ENCODE data around the gene GJC1. TPM values are rescaled to one million over a fixed set of nuclear protein-coding genes. Genes with fewer than 3 reads are reported as not detected.

The GJC1 gene
- total RNA-seq, 1 experiment from 2014 or later: 89.4 TPM

GRCh38 chr17:44780845-44781480 lies 49.1 kb downstream of the GJC1 start:
- in situ Hi-C loops (cut with HindIII; ENCODE audit: low pct_unique_long_range_greater_than_20kb, low sequenced_read_pairs) (no loop called here), intact Hi-C loops (cut with micrococcal nuclease; ENCODE audit: unreplicated experiment) (no loop called here)
- ATAC-seq (no peak), DNase-seq (ENCODE audit: low read depth, low spot score) (no peak)
- TF ChIP-seq SIN3A (IDR thresholded peaks at IDR 0.05; ENCODE audit: borderline replicate concordance, insufficient read depth, low read depth, low read length) (no peak), POLR2AphosphoS5 (IDR thresholded peaks at IDR 0.05; ENCODE audit: low read depth, low read length) (no peak), TCF7L2 (IDR thresholded peaks at IDR 0.05; ENCODE audit: low read depth, low read length) (no peak)
- TF ChIP-seq, protein P1, sequence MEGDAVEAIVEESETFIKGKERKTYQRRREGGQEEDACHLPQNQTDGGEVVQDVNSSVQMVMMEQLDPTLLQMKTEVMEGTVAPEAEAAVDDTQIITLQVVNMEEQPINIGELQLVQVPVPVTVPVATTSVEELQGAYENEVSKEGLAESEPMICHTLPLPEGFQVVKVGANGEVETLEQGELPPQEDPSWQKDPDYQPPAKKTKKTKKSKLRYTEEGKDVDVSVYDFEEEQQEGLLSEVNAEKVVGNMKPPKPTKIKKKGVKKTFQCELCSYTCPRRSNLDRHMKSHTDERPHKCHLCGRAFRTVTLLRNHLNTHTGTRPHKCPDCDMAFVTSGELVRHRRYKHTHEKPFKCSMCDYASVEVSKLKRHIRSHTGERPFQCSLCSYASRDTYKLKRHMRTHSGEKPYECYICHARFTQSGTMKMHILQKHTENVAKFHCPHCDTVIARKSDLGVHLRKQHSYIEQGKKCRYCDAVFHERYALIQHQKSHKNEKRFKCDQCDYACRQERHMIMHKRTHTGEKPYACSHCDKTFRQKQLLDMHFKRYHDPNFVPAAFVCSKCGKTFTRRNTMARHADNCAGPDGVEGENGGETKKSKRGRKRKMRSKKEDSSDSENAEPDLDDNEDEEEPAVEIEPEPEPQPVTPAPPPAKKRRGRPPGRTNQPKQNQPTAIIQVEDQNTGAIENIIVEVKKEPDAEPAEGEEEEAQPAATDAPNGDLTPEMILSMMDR (IDR thresholded peaks at IDR 0.05): no peak
- TF ChIP-seq, protein P2, sequence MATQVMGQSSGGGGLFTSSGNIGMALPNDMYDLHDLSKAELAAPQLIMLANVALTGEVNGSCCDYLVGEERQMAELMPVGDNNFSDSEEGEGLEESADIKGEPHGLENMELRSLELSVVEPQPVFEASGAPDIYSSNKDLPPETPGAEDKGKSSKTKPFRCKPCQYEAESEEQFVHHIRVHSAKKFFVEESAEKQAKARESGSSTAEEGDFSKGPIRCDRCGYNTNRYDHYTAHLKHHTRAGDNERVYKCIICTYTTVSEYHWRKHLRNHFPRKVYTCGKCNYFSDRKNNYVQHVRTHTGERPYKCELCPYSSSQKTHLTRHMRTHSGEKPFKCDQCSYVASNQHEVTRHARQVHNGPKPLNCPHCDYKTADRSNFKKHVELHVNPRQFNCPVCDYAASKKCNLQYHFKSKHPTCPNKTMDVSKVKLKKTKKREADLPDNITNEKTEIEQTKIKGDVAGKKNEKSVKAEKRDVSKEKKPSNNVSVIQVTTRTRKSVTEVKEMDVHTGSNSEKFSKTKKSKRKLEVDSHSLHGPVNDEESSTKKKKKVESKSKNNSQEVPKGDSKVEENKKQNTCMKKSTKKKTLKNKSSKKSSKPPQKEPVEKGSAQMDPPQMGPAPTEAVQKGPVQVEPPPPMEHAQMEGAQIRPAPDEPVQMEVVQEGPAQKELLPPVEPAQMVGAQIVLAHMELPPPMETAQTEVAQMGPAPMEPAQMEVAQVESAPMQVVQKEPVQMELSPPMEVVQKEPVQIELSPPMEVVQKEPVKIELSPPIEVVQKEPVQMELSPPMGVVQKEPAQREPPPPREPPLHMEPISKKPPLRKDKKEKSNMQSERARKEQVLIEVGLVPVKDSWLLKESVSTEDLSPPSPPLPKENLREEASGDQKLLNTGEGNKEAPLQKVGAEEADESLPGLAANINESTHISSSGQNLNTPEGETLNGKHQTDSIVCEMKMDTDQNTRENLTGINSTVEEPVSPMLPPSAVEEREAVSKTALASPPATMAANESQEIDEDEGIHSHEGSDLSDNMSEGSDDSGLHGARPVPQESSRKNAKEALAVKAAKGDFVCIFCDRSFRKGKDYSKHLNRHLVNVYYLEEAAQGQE (IDR thresholded peaks at IDR 0.05; ENCODE audit: insufficient read depth in 1 of 2, low read depth in 2 of 2, low read length in 1 of 2): no peak
- H3K27me3 ChIP-seq (ENCODE audit: control insufficient read depth, insufficient read depth, low read length): no peaks in the 10 kb centered on the region
- POLR2A ChIA-PET: no interaction called here
- BruUV-seq (replicated peaks): no TSS peak
- no peaks in the 10 kb centered on the region for H3K36me3 ChIP-seq (ENCODE audit: control insufficient read depth, insufficient read depth, low read length)
- H3K4me3 ChIP-seq (ENCODE audit: low read depth in 2 of 2, low read length in 2 of 2): no peak overlapping the region
- H3K27ac ChIP-seq (ENCODE audit: low read length): no peak overlapping the region
- CTCF ChIA-PET: no interaction called here
- H3K4me1 ChIP-seq (ENCODE audit: control insufficient read depth, insufficient read depth, low read length): peaks cover 3% of the 10 kb centered on the region
- no peaks in the 10 kb centered on the region for H3K9me3 ChIP-seq (ENCODE audit: control insufficient read depth, insufficient read depth, low read depth, low read length)

GRCh38 chr17:44780161-44780560 lies 49.9 kb downstream of the GJC1 start:
- H3K36me3 ChIP-seq (ENCODE audit: control insufficient read depth, insufficient read depth, low read length): no peaks in the 10 kb centered on the region
- POLR2A ChIA-PET: no interaction called here
- TF ChIP-seq POLR2AphosphoS5 (IDR thresholded peaks at IDR 0.05; ENCODE audit: low read depth, low read length) (no peak), TCF7L2 (IDR thresholded peaks at IDR 0.05; ENCODE audit: low read depth, low read length) (no peak)
- CTCF ChIA-PET: interaction anchor here (0.6 to 1.6 kb wide), 3 partner anchors 46 to 222 kb away, joined by 4 read pairs; no protein-coding TSS in a partner anchor
- no peaks in the 10 kb centered on the region for H3K27me3 ChIP-seq (ENCODE audit: control insufficient read depth, insufficient read depth, low read length)
- peaks cover 3% of the 10 kb centered on the region for H3K4me1 ChIP-seq (ENCODE audit: control insufficient read depth, insufficient read depth, low read length)
- no peaks in the 10 kb centered on the region for H3K9me3 ChIP-seq (ENCODE audit: control insufficient read depth, insufficient read depth, low read depth, low read length)
- ATAC-seq: no peak
- H3K4me3 ChIP-seq (ENCODE audit: low read depth in 2 of 2, low read length in 2 of 2): no peak overlapping the region
- H3K27ac ChIP-seq (ENCODE audit: low read length): no peak overlapping the region
- in situ Hi-C loops (cut with HindIII; ENCODE audit: low pct_unique_long_range_greater_than_20kb, low sequenced_read_pairs) (no loop called here), intact Hi-C loops (cut with micrococcal nuclease; ENCODE audit: unreplicated experiment) (no loop called here)
- no TSS peak for BruUV-seq (replicated peaks)
- no peak for DNase-seq (ENCODE audit: low read depth, low spot score)

Measured in Panc1 (cell line).